HL-60 (cell line): Measurements from ENCODE around the gene BSCL2.

Experiments used
- DNase-seq, 2 experiments: peaks; one replicate each; pipeline ENCODE4 v3.0.0-alpha.2; 2010 to 2020; ENCODE audit warnings: low read depth in 1 of 2, low spot score in 1 of 2
- H3K27ac ChIP-seq: fragments of 250-450 bp; sonication (Bioruptor Pico); replicated peaks from 2 replicates; pipeline ENCODE4 v1.5.1; 2020; ENCODE audit warnings: mild to moderate bottlenecking, moderate library complexity
- H3K27me3 ChIP-seq: fragments of 250-450 bp; sonication (Bioruptor Pico); 2 replicates; pipeline ENCODE4 v1.5.1; 2021; ENCODE audit warnings: mild to moderate bottlenecking, moderate library complexity; ENCODE audit not compliant: insufficient read depth, poor library complexity, severe bottlenecking
- H3K4me3 ChIP-seq: replicated peaks from 2 replicates; pipeline ENCODE4 v1.5.1; 2011; ENCODE audit warnings: mild to moderate bottlenecking, control low read depth, low read length; ENCODE audit not compliant: insufficient read depth
- CTCF ChIP-seq: IDR thresholded peaks from one replicate; pipeline ENCODE4 v1.5.1; 2011; ENCODE audit warnings: low read length, control low read depth, inconsistent platforms; ENCODE audit not compliant: insufficient read depth
- GABPA ChIP-seq: IDR thresholded peaks from 2 replicates; pipeline ENCODE4 v1.6.1; 2012; ENCODE audit warnings: low read depth
- POLR2AphosphoS5 ChIP-seq: IDR thresholded peaks from 2 replicates; pipeline ENCODE4 v1.6.1; 2012; ENCODE audit warnings: low read depth
- REST ChIP-seq: IDR thresholded peaks from 2 replicates; pipeline ENCODE4 v1.6.1; 2012; ENCODE audit warnings: low read depth; ENCODE audit not compliant: insufficient replicate concordance
- SPI1 ChIP-seq: IDR thresholded peaks from 2 replicates; pipeline ENCODE4 v1.6.1; 2012; ENCODE audit warnings: low read depth, mild to moderate bottlenecking, borderline replicate concordance

BSCL2 gene

GRCh38 chr11:62648185-62648966 lies 58.8 kb downstream of the BSCL2 start:
- Histone ChIP-seq H3K27me3 (no peaks in the 10 kb centered on the region), H3K27ac (no peak overlapping the region), H3K4me3 (no peak overlapping the region)
- DNase-seq, result no peak
- no peak for TF ChIP-seq SPI1
- TF ChIP-seq REST, result no peak
- TF ChIP-seq POLR2AphosphoS5, result no peak
- no peak for TF ChIP-seq GABPA
- TF ChIP-seq CTCF, result no peak

GRCh38 chr11:62647609-62648005 lies 59.6 kb downstream of the BSCL2 start:
- TF ChIP-seq CTCF (no peak), POLR2AphosphoS5 (peak; percentile 26)
- Histone ChIP-seq H3K27me3 (no peaks in the 10 kb centered on the region), H3K27ac (no peak overlapping the region), H3K4me3 (no peak overlapping the region)
- no peak for DNase-seq

- TF ChIP-seq REST (no peak), GABPA (no peak), POLR2AphosphoS5 (no peak), CTCF (no peak), SPI1 (no peak)
- Histone ChIP-seq H3K27ac (no peak overlapping the region), H3K4me3 (no peak overlapping the region), H3K27me3 (no peaks in the 10 kb centered on the region)
- DNase-seq, result no peak
Measured at GRCh38 chr11:62646825-62647608, 60.2 kb downstream of the BSCL2 start.
